GM21390 (cell line): ENCODE measurements around the gene ERP27.

ENCODE experiments used
- ATAC-seq: cut with Tn5 transposase; IDR thresholded peaks from one replicate; pipeline ENCODE4 v1.9.1; 2021; ENCODE audit not compliant: unreplicated experiment

Gene ERP27

DNA sequence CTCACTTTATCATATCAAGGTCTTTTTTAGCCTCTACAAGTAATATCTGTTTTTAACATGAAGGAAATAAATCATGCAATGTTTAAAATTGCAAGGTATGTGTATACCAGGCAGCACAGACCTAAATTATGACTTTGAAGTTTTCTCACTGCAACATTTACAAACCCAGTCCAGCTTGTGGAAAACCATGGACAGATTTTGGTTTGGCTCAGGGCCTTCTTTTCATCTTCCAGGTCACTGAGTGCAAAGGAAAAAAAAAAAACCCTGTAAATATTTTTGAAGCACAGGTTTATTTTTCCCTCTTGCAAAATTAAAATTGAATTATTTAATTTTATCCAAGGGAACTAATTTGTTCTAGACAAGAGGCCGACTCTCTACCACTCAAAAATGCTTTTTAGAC lies 66.5 kb downstream of the ERP27 start:
- no peak for ATAC-seq

DNA sequence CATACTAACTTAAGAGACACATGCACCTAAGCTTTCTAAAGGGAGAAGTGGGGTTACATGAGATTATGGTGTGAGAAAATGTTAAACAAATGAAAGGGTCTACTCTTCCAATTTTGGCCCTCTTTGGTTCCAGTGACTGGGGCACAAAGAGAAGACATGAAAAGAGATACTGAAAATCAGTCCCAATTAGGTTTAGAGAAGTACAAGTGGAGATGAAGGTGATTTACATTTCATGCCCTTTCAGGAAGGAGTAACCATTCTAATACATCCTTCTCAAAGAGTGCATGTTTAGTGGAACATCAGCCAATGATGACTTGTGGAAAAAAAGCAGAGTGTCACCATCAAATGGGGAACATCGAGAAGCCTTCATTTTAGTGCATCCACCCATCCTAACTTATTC lies 67.1 kb downstream of the ERP27 start:
- ATAC-seq: no peak

DNA sequence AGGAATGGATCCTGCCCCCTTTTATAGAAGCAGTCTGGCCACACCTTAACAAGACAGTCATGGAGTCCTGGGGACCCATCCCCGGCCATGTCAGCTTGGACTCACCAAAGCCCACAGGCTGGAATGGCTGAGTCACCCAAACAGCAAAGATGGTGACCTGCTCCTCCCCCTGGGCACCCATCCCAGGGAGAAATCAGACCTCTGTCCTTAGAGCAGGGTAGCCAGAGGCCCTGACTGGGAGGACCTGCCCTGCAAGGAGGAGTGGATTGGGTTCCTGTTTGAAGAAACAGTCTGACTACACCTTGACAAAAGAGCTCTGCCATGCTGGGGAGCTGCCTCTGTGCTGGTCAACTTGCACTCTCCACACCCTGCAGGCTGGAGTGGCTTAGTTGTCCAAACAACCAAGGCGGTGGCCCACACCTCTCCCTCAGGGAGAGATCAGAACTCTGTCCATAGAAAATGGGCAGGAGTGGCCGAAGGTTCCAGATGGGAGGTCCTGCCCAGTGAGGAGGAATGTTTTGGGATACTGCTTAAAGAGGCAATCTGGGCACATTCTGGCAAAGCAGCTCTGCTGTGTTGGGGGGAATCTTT lies 69.3 kb downstream of the ERP27 start:
- ATAC-seq: no peak
